Mucosa of descending colon (tissue), 3 donors: ENCODE measurements around the gene SGTA. TPM values are rescaled to one million over a fixed set of nuclear protein-coding genes. Genes with fewer than 3 reads are reported as not detected.
A peak's percentile ranks its signal among the peaks of the same experiment; 100 is the strongest.

ENCODE experiments used
- ATAC-seq: fragments of 200-7000 bp; cut with Tn5 transposase; one replicate; pipeline ENCODE4 v1.9.1; 2020; ENCODE audit warnings: mild to moderate bottlenecking, moderate library complexity
- DNase-seq, 3 donors: peaks; one replicate each; pipeline ENCODE4 v3.0.0-alpha.2; 2020
- H3K36me3 ChIP-seq: fragments of 200-600 bp; one replicate; pipeline ENCODE4 v1.8.0; 2021; ENCODE audit warnings: low read depth, mild to moderate bottlenecking
- H3K4me1 ChIP-seq: fragments of 200-600 bp; one replicate; pipeline ENCODE4 v1.8.0; 2021; ENCODE audit warnings: low read depth, mild to moderate bottlenecking
- H3K4me3 ChIP-seq: fragments of 200-600 bp; one replicate; pipeline ENCODE4 v1.8.0; 2021; ENCODE audit warnings: mild to moderate bottlenecking
- H3K9me3 ChIP-seq: fragments of 200-600 bp; one replicate; pipeline ENCODE4 v1.8.0; 2021; ENCODE audit warnings: mild to moderate bottlenecking
- CTCF ChIP-seq: fragments of 200-600 bp; IDR thresholded peaks from one replicate; pipeline ENCODE4 v1.8.0; 2022; ENCODE audit warnings: antibody characterized with exemption, mild to moderate bottlenecking
- intact Hi-C, 2 donors: fragments of 100-400 bp; cut with DNase I in 1 of 2; cut with micrococcal nuclease in 1 of 2; formaldehyde crosslinking; loops; one replicate each; pipeline versions ENCODE4 v1.11.0 to v1.11.1; 2022; cut with DNase I, micrococcal nuclease
- total RNA-seq, 3 donors: library from RNA; stranded (reverse); fragmentation: NEBNext Ultra II Directional in 2 of 3; extraction: Animal tissue kit (Norgen Biotek cat#: 25700) in 2 of 3; gene quantifications; one replicate each; pipeline versions ENCODE4 v1.2.1 to v1.2.4, GENCODE V29; 2021 to 2023
- donor health status: DM: no; HTN: no; CAD: no; lungs with moderate emphysema.
- donor health status: DM: no; HTN: no; CAD: no.
- donor health status: DM: no; HTN: yes; CAD: no.

SGTA gene
- total RNA-seq, 3 donors from 2014 or later, result 37.7 to 52.7 (median 48.9) TPM

GRCh38 chr19:2815191-2815614 lies 32.1 kb upstream of the SGTA start:
- DNase-seq (peak in 1 of 3 donors; percentile 14), ATAC-seq (no peak)
- no peak overlapping the region for H3K4me3 ChIP-seq
- peaks cover 17% of the 10 kb centered on the region for H3K4me1 ChIP-seq
- H3K9me3 ChIP-seq, result no peaks in the 10 kb centered on the region
- H3K36me3 ChIP-seq, result no peaks in the 10 kb centered on the region
- TF ChIP-seq CTCF, result no peak
- intact Hi-C loops, result no loop called here

- intact Hi-C loops, result no loop called here
- Histone ChIP-seq H3K9me3 (no peaks in the 10 kb centered on the region), H3K36me3 (no peaks in the 10 kb centered on the region), H3K4me3 (no peak overlapping the region), H3K4me1 (peaks cover 17% of the 10 kb centered on the region)
- no peak for ATAC-seq
- no peak for DNase-seq
- TF ChIP-seq CTCF, result no peak
These were observed 31.4 kb upstream of the SGTA start for GRCh38 chr19:2814426-2814825.

GRCh38 chr19:2813235-2814160 lies 30.4 kb upstream of the SGTA start:
- H3K4me3 ChIP-seq, result no peak overlapping the region
- ATAC-seq, result no peak
- intact Hi-C loops, result no loop called here
- no peak for TF ChIP-seq CTCF
- H3K9me3 ChIP-seq, result no peaks in the 10 kb centered on the region
- no peaks in the 10 kb centered on the region for H3K36me3 ChIP-seq
- peaks cover 17% of the 10 kb centered on the region for H3K4me1 ChIP-seq
- DNase-seq, result peak in 1 of 3 donors; percentile 16

- H3K36me3 ChIP-seq, result no peaks in the 10 kb centered on the region
- intact Hi-C loops, result no loop called here
- H3K4me3 ChIP-seq, result no peak overlapping the region
- no peaks in the 10 kb centered on the region for H3K9me3 ChIP-seq
- peaks cover 17% of the 10 kb centered on the region for H3K4me1 ChIP-seq
- ATAC-seq, result no peak
- TF ChIP-seq CTCF, result no peak
- DNase-seq, result no peak
These were observed 29.6 kb upstream of the SGTA start for GRCh38 chr19:2812414-2813234.

GRCh38 chr19:2811735-2812413 lies 28.8 kb upstream of the SGTA start:
- intact Hi-C loops, result no loop called here
- no peak overlapping the region for H3K4me3 ChIP-seq
- no peaks in the 10 kb centered on the region for H3K36me3 ChIP-seq

More at GRCh38 chr19:2811735-2812413, 28.8 kb upstream of the SGTA start:
- DNase-seq, result peak; percentile 63 to 81 (median 79)
- Histone ChIP-seq H3K9me3 (no peaks in the 10 kb centered on the region), H3K4me1 (peaks cover 17% of the 10 kb centered on the region)
- ATAC-seq, result peak; percentile 93
- TF ChIP-seq CTCF, result no peak
